GM18907 (cell line): ENCODE measurements around the gene GSTP1.

Experiments
- ATAC-seq: cut with Tn5 transposase; IDR thresholded peaks from one replicate; pipeline ENCODE4 v1.9.1; 2021; ENCODE audit warnings: mild to moderate bottlenecking, moderate library complexity; ENCODE audit not compliant: unreplicated experiment

The GSTP1 gene

GRCh38 chr11:67628710-67629385 lies 45.2 kb downstream of the GSTP1 start:
- no peak for ATAC-seq

GRCh38 chr11:67629386-67630227 lies 46.0 kb downstream of the GSTP1 start, which contains the start of gene NUDT8:
Gene NUDT8 (minus strand): TSS chr11:67629937. CDS start chr11:67629911, 26 bp downstream.
- ATAC-seq = peak; percentile 42

- peak; percentile 58 for ATAC-seq
Measured at GRCh38 chr11:67630228-67630942, 46.8 kb downstream of the GSTP1 start.

- no peak for ATAC-seq
Measured at GRCh38 chr11:67630943-67631331, 47.3 kb downstream of the GSTP1 start.

GRCh38 chr11:67631411-67631810 lies 47.8 kb downstream of the GSTP1 start:
- ATAC-seq = no peak

GRCh38 chr11:67631853-67632174 lies 48.2 kb downstream of the GSTP1 start:
- no peak for ATAC-seq

GRCh38 chr11:67632175-67632981 lies 48.8 kb downstream of the GSTP1 start:
- no peak for ATAC-seq

GRCh38 chr11:67632982-67633755 lies 49.6 kb downstream of the GSTP1 start:
- ATAC-seq = no peak

- ATAC-seq = no peak
Measured at GRCh38 chr11:67633758-67634365, 50.2 kb downstream of the GSTP1 start.

GRCh38 chr11:67634366-67635230 lies 51.0 kb downstream of the GSTP1 start:
- no peak for ATAC-seq

- ATAC-seq = no peak
Measured at GRCh38 chr11:67635231-67635521, 51.6 kb downstream of the GSTP1 start.
